Loucy (cell line): ENCODE results near the gene IL1RAPL2.

Source experiments
- H2AFZ ChIP-seq: fragments of 200-600 bp; sonication (generic); 2 replicates; pipeline ENCODE4 v1.6.0; 2016; ENCODE audit warnings: antibody characterized with exemption, mild to moderate bottlenecking, low read length, moderate library complexity
- H3F3A ChIP-seq: fragments of 200-600 bp; 2 replicates; pipeline ENCODE4 v1.6.0; 2016; ENCODE audit warnings: antibody characterized with exemption, low read depth, mild to moderate bottlenecking
- H3K27me3 ChIP-seq: fragments of 200-600 bp; sonication (generic); 2 replicates; pipeline ENCODE4 v1.6.1; 2014; ENCODE audit warnings: low read length, mild to moderate bottlenecking; ENCODE audit not compliant: insufficient read depth, poor library complexity, severe bottlenecking
- H3K36me3 ChIP-seq: fragments of 200-600 bp; sonication (generic); 2 replicates; pipeline ENCODE4 v1.6.1; 2016; ENCODE audit warnings: low read length; ENCODE audit not compliant: insufficient read depth
- H3K4me1 ChIP-seq: fragments of 200-600 bp; sonication (generic); 2 replicates; pipeline ENCODE4 v1.5.1; 2014; ENCODE audit warnings: low read length, mild to moderate bottlenecking; ENCODE audit not compliant: insufficient read depth, poor library complexity, severe bottlenecking
- H3K4me2 ChIP-seq: fragments of 200-600 bp; sonication (generic); 2 replicates; pipeline ENCODE4 v1.6.0; 2014; ENCODE audit warnings: antibody characterized with exemption, low read length, low read depth, mild to moderate bottlenecking; ENCODE audit not compliant: poor library complexity, severe bottlenecking
- H3K4me3 ChIP-seq: fragments of 200-600 bp; sonication (generic); 2 replicates; pipeline ENCODE4 v1.5.1; 2014; ENCODE audit warnings: low read length, mild to moderate bottlenecking, mixed read lengths; ENCODE audit not compliant: poor library complexity, severe bottlenecking
- H3K79me2 ChIP-seq: fragments of 200-600 bp; sonication (generic); 2 replicates; pipeline ENCODE4 v1.6.1; 2014; ENCODE audit warnings: low read length; ENCODE audit not compliant: insufficient read depth
- H3K9ac ChIP-seq: fragments of 200-600 bp; sonication (generic); 2 replicates; pipeline ENCODE4 v1.6.0; 2014; ENCODE audit warnings: mild to moderate bottlenecking, low read depth, low read length, moderate library complexity; ENCODE audit not compliant: poor library complexity, severe bottlenecking
- H3K9me2 ChIP-seq: fragments of 200-600 bp; sonication (generic); replicated peaks from 2 replicates; pipeline ENCODE4 v1.6.1; 2016; ENCODE audit warnings: low read depth, low read length, mixed read lengths
- H3K9me3 ChIP-seq: fragments of 200-600 bp; sonication (generic); 2 replicates; pipeline ENCODE4 v1.6.1; 2014; ENCODE audit warnings: mild to moderate bottlenecking, antibody characterized with exemption, low read length, low read depth; ENCODE audit not compliant: insufficient read depth
- H4K20me1 ChIP-seq: fragments of 200-600 bp; sonication (generic); 2 replicates; pipeline ENCODE4 v1.6.0; 2014; ENCODE audit warnings: antibody characterized with exemption, low read length, mild to moderate bottlenecking; ENCODE audit not compliant: insufficient read depth, poor library complexity, severe bottlenecking
- CTCF ChIP-seq: fragments of 200-600 bp; sonication (generic); conservative IDR thresholded peaks from 2 replicates; pipeline ENCODE4 v1.5.1; 2014; ENCODE audit warnings: mild to moderate bottlenecking, antibody characterized with exemption, low read length
- EZH2phosphoT487 ChIP-seq: fragments of 200-600 bp; IDR thresholded peaks from 2 replicates; pipeline ENCODE4 v1.6.1; 2018; ENCODE audit warnings: antibody characterized with exemption, mild to moderate bottlenecking, moderate library complexity, borderline replicate concordance

The IL1RAPL2 gene

GRCh38 chrX:105754286-105754964 lies 1188.4 kb downstream of the IL1RAPL2 start:
- no peak for TF ChIP-seq CTCF
- TF ChIP-seq EZH2phosphoT487, result no peak
- no peaks in the 10 kb centered on the region for H3K79me2 ChIP-seq
- no peaks in the 10 kb centered on the region for H3K9me3 ChIP-seq
- no peaks in the 10 kb centered on the region for H3K4me1 ChIP-seq
- no peak overlapping the region for H2AFZ ChIP-seq
- H4K20me1 ChIP-seq, result no peaks in the 10 kb centered on the region
- no peak overlapping the region for H3K9ac ChIP-seq
- no peaks in the 10 kb centered on the region for H3K27me3 ChIP-seq
- no peak overlapping the region for H3K4me2 ChIP-seq
- H3F3A ChIP-seq, result no peaks in the 10 kb centered on the region
- no peaks in the 10 kb centered on the region for H3K9me2 ChIP-seq
- H3K4me3 ChIP-seq, result no peak overlapping the region
- no peaks in the 10 kb centered on the region for H3K36me3 ChIP-seq

GRCh38 chrX:105755109-105755508 lies 1189.1 kb downstream of the IL1RAPL2 start:
- TF ChIP-seq EZH2phosphoT487 (no peak), CTCF (no peak)
- Histone ChIP-seq H2AFZ (no peak overlapping the region), H3K9ac (no peak overlapping the region), H3K79me2 (no peaks in the 10 kb centered on the region), H3K36me3 (no peaks in the 10 kb centered on the region), H4K20me1 (no peaks in the 10 kb centered on the region), H3F3A (no peaks in the 10 kb centered on the region), H3K4me3 (no peak overlapping the region), H3K9me2 (no peaks in the 10 kb centered on the region), H3K4me1 (no peaks in the 10 kb centered on the region), H3K27me3 (no peaks in the 10 kb centered on the region), H3K9me3 (no peaks in the 10 kb centered on the region), H3K4me2 (no peak overlapping the region)

- H3K9ac ChIP-seq, result no peak overlapping the region
- no peaks in the 10 kb centered on the region for H3K79me2 ChIP-seq
- no peak overlapping the region for H3K4me3 ChIP-seq
- no peaks in the 10 kb centered on the region for H3K9me2 ChIP-seq
- H3K9me3 ChIP-seq, result no peaks in the 10 kb centered on the region
- no peaks in the 10 kb centered on the region for H3F3A ChIP-seq
- no peaks in the 10 kb centered on the region for H3K27me3 ChIP-seq
- no peak overlapping the region for H3K4me2 ChIP-seq
- no peak overlapping the region for H2AFZ ChIP-seq
- H3K4me1 ChIP-seq, result no peaks in the 10 kb centered on the region
- H4K20me1 ChIP-seq, result no peaks in the 10 kb centered on the region
- TF ChIP-seq CTCF (no peak), EZH2phosphoT487 (no peak)
- no peaks in the 10 kb centered on the region for H3K36me3 ChIP-seq
Observed at GRCh38 chrX:105758754-105759153, 1192.8 kb downstream of the IL1RAPL2 start.
